ENCODE data around the gene MRPL41.

DNA sequence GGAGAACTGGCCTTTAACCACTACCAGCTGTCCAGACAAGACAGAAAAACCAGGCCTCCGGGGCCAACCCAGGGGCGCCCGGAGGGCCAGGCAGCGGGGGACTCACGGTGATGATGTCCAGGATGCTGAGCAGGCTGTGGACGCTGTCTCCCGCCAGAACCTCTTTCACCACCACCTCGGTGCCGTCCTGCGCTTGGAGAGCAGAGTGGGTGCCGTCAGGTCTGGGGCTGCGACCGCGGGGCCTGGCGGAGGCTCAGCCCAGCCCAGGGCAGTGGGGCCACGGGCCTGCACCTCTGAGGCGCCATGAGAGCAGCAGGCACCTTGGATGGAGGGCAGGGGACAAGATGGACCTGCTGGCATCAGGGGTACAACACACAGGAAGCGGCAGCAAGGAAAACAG, 11.1 kb upstream of the MRPL41 start:
- TF ChIP-seq, protein P1, sequence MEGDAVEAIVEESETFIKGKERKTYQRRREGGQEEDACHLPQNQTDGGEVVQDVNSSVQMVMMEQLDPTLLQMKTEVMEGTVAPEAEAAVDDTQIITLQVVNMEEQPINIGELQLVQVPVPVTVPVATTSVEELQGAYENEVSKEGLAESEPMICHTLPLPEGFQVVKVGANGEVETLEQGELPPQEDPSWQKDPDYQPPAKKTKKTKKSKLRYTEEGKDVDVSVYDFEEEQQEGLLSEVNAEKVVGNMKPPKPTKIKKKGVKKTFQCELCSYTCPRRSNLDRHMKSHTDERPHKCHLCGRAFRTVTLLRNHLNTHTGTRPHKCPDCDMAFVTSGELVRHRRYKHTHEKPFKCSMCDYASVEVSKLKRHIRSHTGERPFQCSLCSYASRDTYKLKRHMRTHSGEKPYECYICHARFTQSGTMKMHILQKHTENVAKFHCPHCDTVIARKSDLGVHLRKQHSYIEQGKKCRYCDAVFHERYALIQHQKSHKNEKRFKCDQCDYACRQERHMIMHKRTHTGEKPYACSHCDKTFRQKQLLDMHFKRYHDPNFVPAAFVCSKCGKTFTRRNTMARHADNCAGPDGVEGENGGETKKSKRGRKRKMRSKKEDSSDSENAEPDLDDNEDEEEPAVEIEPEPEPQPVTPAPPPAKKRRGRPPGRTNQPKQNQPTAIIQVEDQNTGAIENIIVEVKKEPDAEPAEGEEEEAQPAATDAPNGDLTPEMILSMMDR (IDR thresholded peaks at IDR 0.05): no peak
- TF ChIP-seq EP300 (IDR thresholded peaks at IDR 0.05) (no peak), POLR2A (IDR thresholded peaks at IDR 0.05) (no peak)

All from tibial nerve (tissue), 4 donors.